Measurements from ENCODE around the gene COL6A3. TPM values are rescaled to one million over a fixed set of nuclear protein-coding genes. Genes with fewer than 3 reads are reported as not detected.

Gene COL6A3
- polyA plus RNA-seq, 1 of the 3 experiments (the other 2 are of a cell fraction), result 18.5 TPM

GRCh38 chr2:237408335-237409000, 5.5 kb downstream of the COL6A3 start:
- H2AFZ ChIP-seq (ENCODE audit: low read depth), result 0 out of 2 replicates have a peak overlapping the region, but pooled peaks have one; percentile 17
- no peaks in the 10 kb centered on the region for H3K36me3 ChIP-seq (replicated peaks in 1 of 2; ENCODE audit: control insufficient read depth in 1 of 2, insufficient read depth in 2 of 2, low read length in 1 of 2)
- no peaks in the 10 kb centered on the region for H3K9me2 ChIP-seq
- peaks cover 59% of the 10 kb centered on the region for H3K79me2 ChIP-seq (ENCODE audit: insufficient read depth)
- H4K20me1 ChIP-seq (ENCODE audit: insufficient read depth), result no peaks in the 10 kb centered on the region
- H3K4me1 ChIP-seq (ENCODE audit: control insufficient read depth in 1 of 2, insufficient read depth in 2 of 2, low read depth in 1 of 2, low read length in 1 of 2), result peaks cover 7 to 21% of the 10 kb centered on the region in 2 experiments
- no peak overlapping the region for H3K4me3 ChIP-seq (ENCODE audit: low read depth in 2 of 2, low read length in 1 of 2)
- no peak for DNase-seq
- peak overlapping the region; percentile 16 to 80 for H3K27ac ChIP-seq (ENCODE audit: low read depth in 2 of 2, low read length in 1 of 2)
- no peaks in the 10 kb centered on the region for H3K9me3 ChIP-seq
- TF ChIP-seq REST (IDR thresholded peaks at IDR 0.05; ENCODE audit: low read depth, low read length) (no peak), FOXM1 (IDR thresholded peaks at IDR 0.05; ENCODE audit: low read depth) (no peak), MEF2A (IDR thresholded peaks at IDR 0.05; ENCODE audit: borderline replicate concordance, low read depth) (no peak), ZBTB33 (IDR thresholded peaks at IDR 0.05; ENCODE audit: borderline replicate concordance, low read depth) (no peak)
- ChIA-PET CTCF (interaction anchor here (0.7 to 6.8 kb wide), 7 partner anchors 14 to 315 kb away, joined by 3 to 57 read pairs (median 24); no protein-coding TSS in a partner anchor), POLR2A (no interaction called here)
- WGBS (ENCODE audit: low lambda C conversion rate), result 92% methylated on average over 8 of the region's 8 CpGs
- peaks cover 7% of the 10 kb centered on the region for H3F3A ChIP-seq (replicated peaks; ENCODE audit: insufficient read depth)
- no peak overlapping the region for H3K4me2 ChIP-seq
- no peaks in the 10 kb centered on the region for H3K27me3 ChIP-seq (ENCODE audit: insufficient read depth)
- no peak overlapping the region for H3K9ac ChIP-seq

GRCh38 chr2:237407700-237408099, 6.3 kb downstream of the COL6A3 start:
- ChIA-PET POLR2A (interaction anchor here (0.6 kb wide), 1 partner anchor 343 kb away, joined by 3 read pairs; no protein-coding TSS in a partner anchor), CTCF (interaction anchor here (0.6 to 6.8 kb wide), 6 partner anchors 15 to 314 kb away, joined by 3 to 57 read pairs (median 14); no protein-coding TSS in a partner anchor)
- Histone ChIP-seq H3K79me2 (ENCODE audit: insufficient read depth) (peaks cover 53% of the 10 kb centered on the region), H4K20me1 (ENCODE audit: insufficient read depth) (no peaks in the 10 kb centered on the region), H3K9ac (no peak overlapping the region), H2AFZ (ENCODE audit: low read depth) (no peak overlapping the region), H3K27ac (ENCODE audit: low read depth in 2 of 2, low read length in 1 of 2) (peak overlapping the region; percentile 16 to 80; a peak in 3 of 4 replicates), H3K27me3 (ENCODE audit: insufficient read depth) (no peaks in the 10 kb centered on the region), H3K4me1 (ENCODE audit: control insufficient read depth in 1 of 2, insufficient read depth in 2 of 2, low read depth in 1 of 2, low read length in 1 of 2) (peaks cover 7 to 26% of the 10 kb centered on the region in 2 experiments), H3F3A (replicated peaks; ENCODE audit: insufficient read depth) (peaks cover 7% of the 10 kb centered on the region), H3K9me2 (no peaks in the 10 kb centered on the region), H3K9me3 (no peaks in the 10 kb centered on the region), H3K36me3 (replicated peaks in 1 of 2; ENCODE audit: control insufficient read depth in 1 of 2, insufficient read depth in 2 of 2, low read length in 1 of 2) (no peaks in the 10 kb centered on the region), H3K4me3 (ENCODE audit: low read depth in 2 of 2, low read length in 1 of 2) (no peak overlapping the region), H3K4me2 (no peak overlapping the region)
- 89% methylated on average over 4 of the region's 4 CpGs for WGBS (ENCODE audit: low lambda C conversion rate)
- no peak for DNase-seq
- TF ChIP-seq POLR2AphosphoS5 (IDR thresholded peaks at IDR 0.05; ENCODE audit: low read depth, low read length) (no peak), ELF1 (IDR thresholded peaks at IDR 0.05) (no peak), NFIC (IDR thresholded peaks at IDR 0.05; ENCODE audit: borderline replicate concordance) (no peak), FOXJ3 (CRISPR knock-in tag; IDR thresholded peaks at IDR 0.05) (no peak), MAX (IDR thresholded peaks at IDR 0.05; ENCODE audit: low read depth) (no peak), USF1 (IDR thresholded peaks at IDR 0.05; ENCODE audit: borderline replicate concordance, low read depth) (no peak), EP300 (IDR thresholded peaks at IDR 0.05; ENCODE audit: borderline replicate concordance in 1 of 2, low read depth in 1 of 2, low read length in 1 of 2) (no peak), SMC3 (IDR thresholded peaks at IDR 0.05; ENCODE audit: low read depth, low read length) (no peak)

All from SK-N-SH (cell line).